A673 (cell line): ENCODE data around the gene AGO1. TPM values are rescaled to one million over a fixed set of nuclear protein-coding genes. Genes with fewer than 3 reads are reported as not detected.

Experiments
- BruUV-seq: library from RNA; stranded (reverse); fragments of 400-500 nt; replicated peaks from 2 replicates; lab custom pipeline; 2021; lab: Mats Ljungman, UMichigan
- CTCF ChIA-PET: fragments of 300-600 bp; sonication (Branson Sonifier 250); formaldehyde crosslinking; loops from one replicate; lab custom pipeline; 2022; ENCODE audit warnings: antibody characterized with exemption; lab: Charles Lee
- POLR2A ChIA-PET: fragments of 300-600 bp; sonication (Branson Sonifier 250); formaldehyde crosslinking; loops from one replicate; lab custom pipeline; 2022; ENCODE audit warnings: antibody characterized with exemption; ENCODE audit not compliant: low non-redundant PET; lab: Charles Lee
- DNase-seq: peaks from one replicate; pipeline ENCODE4 v3.0.0-alpha.2; 2015; ENCODE audit warnings: low spot score
- H3K27ac ChIP-seq: fragments of 200-600 bp; sonication (generic); 2 replicates; pipeline ENCODE4 v1.5.1; 2016; ENCODE audit warnings: mixed run types, low read depth, mild to moderate bottlenecking, mixed read lengths, antibody characterized with exemption, low read length; ENCODE audit not compliant: poor library complexity, severe bottlenecking
- H3K27me3 ChIP-seq: fragments of 200-600 bp; sonication (generic); replicated peaks from 2 replicates; pipeline ENCODE4 v1.6.1; 2017; ENCODE audit warnings: mixed run types, low read depth, mild to moderate bottlenecking, mixed read lengths, antibody characterized with exemption, low read length; ENCODE audit not compliant: insufficient read depth, poor library complexity
- H3K36me3 ChIP-seq: fragments of 200-600 bp; sonication (generic); 2 replicates; pipeline ENCODE4 v1.6.1; 2016; ENCODE audit warnings: mixed run types, mild to moderate bottlenecking, mixed read lengths, antibody characterized with exemption, low read length; ENCODE audit not compliant: insufficient read depth, poor library complexity, severe bottlenecking
- H3K4me1 ChIP-seq: fragments of 200-600 bp; sonication (generic); 2 replicates; pipeline ENCODE4 v1.6.1; 2017; ENCODE audit warnings: mixed run types, mild to moderate bottlenecking, mixed read lengths, antibody characterized with exemption, low read length; ENCODE audit not compliant: insufficient read depth, poor library complexity, severe bottlenecking
- H3K4me3 ChIP-seq: fragments of 200-600 bp; sonication (generic); 2 replicates; pipeline ENCODE4 v1.5.1; 2016; ENCODE audit warnings: low read depth, mixed run types, mild to moderate bottlenecking, mixed read lengths, low read length; ENCODE audit not compliant: poor library complexity, severe bottlenecking
- H3K9me3 ChIP-seq: fragments of 200-600 bp; sonication (generic); 2 replicates; pipeline ENCODE4 v1.6.1; 2016; ENCODE audit warnings: mixed run types, low read depth, mild to moderate bottlenecking, mixed read lengths, antibody characterized with exemption, low read length; ENCODE audit not compliant: poor library complexity, severe bottlenecking
- EZH2 ChIP-seq: fragments of 200-600 bp; sonication (generic); IDR thresholded peaks from 2 replicates; pipeline ENCODE4 v1.6.1; 2017; ENCODE audit warnings: borderline replicate concordance, low read depth, mild to moderate bottlenecking, mixed read lengths, antibody characterized with exemption, low read length; ENCODE audit not compliant: poor library complexity, severe bottlenecking
- intact Hi-C: fragments of 100-400 bp; cut with micrococcal nuclease; formaldehyde crosslinking; loops from one replicate; pipeline ENCODE4 v1.10.0; 2022; ENCODE audit not compliant: unreplicated experiment
- total RNA-seq: library from RNA; stranded (reverse); gene quantifications from 2 replicates; pipeline ENCODE4 v1.2.3, GENCODE V29; 2021
- TF ChIP-seq, protein P1 (sequence below): fragments of 300-800, 200-600 bp; sonication (generic); conservative IDR thresholded peaks from 2 replicates; pipeline ENCODE4 v1.5.1; 2017; ENCODE audit warnings: low read depth, mild to moderate bottlenecking, antibody characterized with exemption, low read length, moderate library complexity, mixed read lengths

AGO1 gene
- total RNA-seq, 1 experiment from 2014 or later: 58.7 TPM

DNA sequence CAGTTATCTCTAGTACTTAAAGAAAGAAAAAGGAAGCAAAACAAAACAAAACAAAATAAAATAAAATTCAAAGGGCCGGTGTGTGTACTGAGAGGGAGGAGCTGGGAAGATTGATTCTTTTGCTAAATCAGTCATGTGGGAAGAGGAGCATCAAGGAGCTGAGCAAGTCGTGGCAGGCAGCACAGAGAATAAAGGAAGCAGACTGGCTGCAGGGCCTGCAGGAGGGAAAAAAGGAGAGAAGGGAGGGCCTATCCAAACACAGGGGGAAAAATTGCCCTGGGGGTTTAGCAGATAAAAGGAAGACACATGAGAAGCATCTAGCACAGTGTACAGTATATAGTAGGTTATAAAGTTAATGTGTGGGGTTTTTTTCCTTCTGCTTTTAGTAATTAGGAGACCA lies 47.6 kb upstream of the AGO1 start:
- CTCF ChIA-PET: no interaction called here
- POLR2A ChIA-PET: no interaction called here

DNA sequence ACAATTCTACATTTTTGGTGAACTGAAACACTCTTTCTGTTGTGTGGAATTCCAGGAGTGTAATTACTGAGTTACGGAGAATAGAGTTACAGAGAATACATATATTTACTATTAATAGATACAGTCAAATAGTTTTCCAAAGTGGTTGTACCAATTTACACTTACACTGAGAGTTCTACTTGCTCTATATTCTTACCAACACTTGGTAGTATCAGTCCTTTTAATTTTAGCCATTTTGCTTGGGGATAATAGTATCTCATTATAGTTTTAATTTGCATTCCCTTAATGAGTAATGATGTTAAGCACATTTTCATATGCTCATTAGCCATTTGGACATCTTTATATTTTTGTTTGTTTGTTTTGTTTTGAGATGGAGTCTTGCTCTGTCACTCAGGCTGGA lies 46.3 kb upstream of the AGO1 start:
- peaks cover 17% of the 10 kb centered on the region for H3K36me3 ChIP-seq
- intact Hi-C loops: no loop called here
- H3K27me3 ChIP-seq: no peaks in the 10 kb centered on the region
- H3K27ac ChIP-seq: no peak overlapping the region
- CTCF ChIA-PET: no interaction called here
- BruUV-seq: no TSS peak
- POLR2A ChIA-PET: no interaction called here
- no peak overlapping the region for H3K4me3 ChIP-seq
- DNase-seq: no peak
- H3K4me1 ChIP-seq: no peaks in the 10 kb centered on the region
- no peaks in the 10 kb centered on the region for H3K9me3 ChIP-seq
- TF ChIP-seq, protein P1, sequence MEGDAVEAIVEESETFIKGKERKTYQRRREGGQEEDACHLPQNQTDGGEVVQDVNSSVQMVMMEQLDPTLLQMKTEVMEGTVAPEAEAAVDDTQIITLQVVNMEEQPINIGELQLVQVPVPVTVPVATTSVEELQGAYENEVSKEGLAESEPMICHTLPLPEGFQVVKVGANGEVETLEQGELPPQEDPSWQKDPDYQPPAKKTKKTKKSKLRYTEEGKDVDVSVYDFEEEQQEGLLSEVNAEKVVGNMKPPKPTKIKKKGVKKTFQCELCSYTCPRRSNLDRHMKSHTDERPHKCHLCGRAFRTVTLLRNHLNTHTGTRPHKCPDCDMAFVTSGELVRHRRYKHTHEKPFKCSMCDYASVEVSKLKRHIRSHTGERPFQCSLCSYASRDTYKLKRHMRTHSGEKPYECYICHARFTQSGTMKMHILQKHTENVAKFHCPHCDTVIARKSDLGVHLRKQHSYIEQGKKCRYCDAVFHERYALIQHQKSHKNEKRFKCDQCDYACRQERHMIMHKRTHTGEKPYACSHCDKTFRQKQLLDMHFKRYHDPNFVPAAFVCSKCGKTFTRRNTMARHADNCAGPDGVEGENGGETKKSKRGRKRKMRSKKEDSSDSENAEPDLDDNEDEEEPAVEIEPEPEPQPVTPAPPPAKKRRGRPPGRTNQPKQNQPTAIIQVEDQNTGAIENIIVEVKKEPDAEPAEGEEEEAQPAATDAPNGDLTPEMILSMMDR: no peak
- TF ChIP-seq EZH2: no peak

More for the DNA sequence above, 47.6 kb upstream of the AGO1 start:
- Histone ChIP-seq H3K27ac (no peak overlapping the region), H3K4me3 (no peak overlapping the region), H3K9me3 (no peaks in the 10 kb centered on the region), H3K36me3 (peaks cover 21% of the 10 kb centered on the region), H3K27me3 (no peaks in the 10 kb centered on the region), H3K4me1 (no peaks in the 10 kb centered on the region)
- no TSS peak for BruUV-seq
- no peak for DNase-seq
- TF ChIP-seq, protein P1: no peak
- no peak for TF ChIP-seq EZH2
- intact Hi-C loops: no loop called here

DNA sequence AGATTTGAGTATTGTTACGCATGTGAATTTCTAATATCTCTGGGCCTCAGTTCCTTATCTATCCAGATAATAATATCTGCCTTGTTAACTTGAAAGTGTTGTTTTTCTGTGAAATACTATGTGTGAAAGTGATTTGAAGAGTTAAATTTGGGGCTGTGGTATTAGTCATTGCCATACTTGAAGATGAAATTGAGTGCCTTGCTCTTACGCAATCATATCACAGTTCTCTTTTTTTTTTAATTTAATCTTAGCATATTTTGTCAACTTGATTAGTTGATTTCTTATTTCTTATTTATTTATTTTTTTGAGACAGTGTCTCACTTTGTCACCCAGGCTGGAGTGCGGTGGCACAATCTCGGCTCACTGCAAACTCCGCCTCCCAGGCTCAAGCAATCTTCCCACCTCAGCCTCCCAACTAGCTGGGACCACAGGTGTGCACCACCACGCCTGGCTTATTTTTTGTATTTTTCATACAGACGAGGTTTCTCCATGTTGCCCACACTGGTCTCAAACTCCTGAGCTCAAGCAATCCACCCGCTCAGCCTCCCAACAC lies 44.2 kb upstream of the AGO1 start:
- POLR2A ChIA-PET: no interaction called here
- intact Hi-C loops: no loop called here
- no peak for DNase-seq
- no TSS peak for BruUV-seq
- TF ChIP-seq EZH2: no peak
- TF ChIP-seq, protein P1: no peak
- Histone ChIP-seq H3K4me3 (no peak overlapping the region), H3K9me3 (no peaks in the 10 kb centered on the region), H3K36me3 (peaks cover 6% of the 10 kb centered on the region), H3K27me3 (no peaks in the 10 kb centered on the region), H3K4me1 (no peaks in the 10 kb centered on the region), H3K27ac (no peak overlapping the region)
- CTCF ChIA-PET: no interaction called here
